ENCODE measurements around the gene HS6ST3. TPM values are rescaled to one million over a fixed set of nuclear protein-coding genes. Genes with fewer than 3 reads are reported as not detected.

HS6ST3 gene
- 1.2 and 5.8 TPM in 2 replicates for polyA plus RNA-seq

DNA sequence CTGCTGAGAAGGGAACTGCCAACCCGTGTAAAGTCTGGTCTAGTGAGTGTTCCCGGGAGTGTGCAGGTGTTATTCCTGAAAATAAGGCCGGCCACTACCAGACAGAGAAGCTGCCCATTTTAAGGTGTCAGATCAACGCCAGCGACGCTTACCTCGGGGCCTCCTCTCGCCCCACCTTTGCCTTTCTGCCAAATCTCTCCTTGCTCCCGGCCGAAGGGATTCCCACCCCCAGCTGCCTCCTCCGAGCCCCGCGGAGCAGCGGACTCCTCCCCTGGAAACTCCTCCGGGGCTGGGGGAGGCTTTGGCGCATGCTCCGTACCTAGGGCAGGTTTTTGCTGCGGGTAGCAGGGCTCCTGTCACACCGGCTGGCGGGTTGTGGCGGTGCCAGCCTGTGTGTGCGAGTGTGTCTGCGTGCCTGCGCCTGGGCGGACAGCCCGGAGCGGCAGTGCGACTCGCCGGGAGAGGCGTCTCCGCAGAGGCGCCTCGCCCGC lies at the start of gene HS6ST3:
TSS of gene HS6ST3 (plus strand) at position 359 of the 491 bp plus-strand sequence.

DNA sequence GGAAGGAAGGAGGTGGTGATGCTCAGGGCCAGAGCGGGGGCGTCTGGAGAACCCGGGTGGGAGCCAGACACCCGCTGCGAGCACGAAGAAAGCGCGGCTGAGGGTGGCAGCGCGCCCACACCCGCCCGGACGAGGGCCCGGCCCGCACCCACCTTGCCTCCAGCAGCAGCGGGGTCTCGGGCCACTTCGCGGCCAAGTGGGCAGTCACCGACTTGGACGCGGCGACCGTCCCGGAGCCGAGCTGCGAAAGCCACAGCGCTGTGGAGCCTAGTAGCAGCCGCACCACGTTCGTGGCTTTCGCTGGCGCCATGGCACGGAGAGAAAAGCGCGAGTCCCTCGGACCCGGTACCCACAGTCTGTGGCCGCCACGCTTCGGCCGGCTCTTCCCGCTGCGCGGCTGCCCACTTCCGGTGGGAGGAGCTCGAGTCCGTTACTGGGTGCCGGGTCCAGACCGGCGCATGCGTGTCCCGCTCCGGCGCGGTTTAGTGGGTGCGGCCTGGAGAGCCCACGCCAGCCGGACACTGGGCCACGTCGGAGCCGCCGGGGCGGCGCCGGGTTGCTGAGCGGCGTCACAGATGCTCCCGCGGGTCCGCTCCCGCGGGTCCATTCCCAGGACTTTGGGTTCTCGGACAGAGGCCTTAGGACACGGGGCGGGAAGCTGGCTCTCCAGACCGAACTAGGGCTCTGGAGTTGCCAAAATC lies 36.8 kb upstream of the HS6ST3 start, which contains the start of gene UGGT2:
TSS of gene UGGT2 (minus strand) at position 399 of the 701 bp plus-strand sequence. CDS start at position 310, 89 bp downstream.

Other genes starting within 250 kb of the HS6ST3 start
- 6.9 and 14.3 TPM in 2 replicates for gene UGGT2, start 36.7 kb upstream of the HS6ST3 start, polyA plus RNA-seq

Data from Purkinje cell (primary cell).